ENCODE measurements around the gene HINFP. TPM values are rescaled to one million over a fixed set of nuclear protein-coding genes. Genes with fewer than 3 reads are reported as not detected.

Gene HINFP
- total RNA-seq, 4 donors from 2014 or later, result 28.1 to 67.9 (median 49.0) TPM

DNA sequence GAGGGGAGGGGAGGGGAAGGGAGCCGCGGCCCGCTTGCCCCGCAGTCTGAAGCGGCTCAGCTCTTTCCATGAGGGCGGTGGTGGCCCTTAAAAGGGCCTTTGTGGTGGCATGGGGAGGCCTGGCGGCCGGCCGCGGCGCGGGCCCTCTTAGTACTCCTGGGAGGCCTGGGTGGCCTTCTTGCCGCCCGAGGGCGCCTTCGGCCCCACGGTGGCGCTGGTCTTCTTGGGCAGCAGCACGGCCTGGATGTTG lies 26.6 kb upstream of the HINFP start:
- H3K36me3 ChIP-seq, result peaks cover 0 to 27% (median 0%) of the 10 kb centered on the region in 3 donors
- H3K27ac ChIP-seq, result peak overlapping the region; percentile 95 to 96 (median 95)
- TF ChIP-seq, protein P1, sequence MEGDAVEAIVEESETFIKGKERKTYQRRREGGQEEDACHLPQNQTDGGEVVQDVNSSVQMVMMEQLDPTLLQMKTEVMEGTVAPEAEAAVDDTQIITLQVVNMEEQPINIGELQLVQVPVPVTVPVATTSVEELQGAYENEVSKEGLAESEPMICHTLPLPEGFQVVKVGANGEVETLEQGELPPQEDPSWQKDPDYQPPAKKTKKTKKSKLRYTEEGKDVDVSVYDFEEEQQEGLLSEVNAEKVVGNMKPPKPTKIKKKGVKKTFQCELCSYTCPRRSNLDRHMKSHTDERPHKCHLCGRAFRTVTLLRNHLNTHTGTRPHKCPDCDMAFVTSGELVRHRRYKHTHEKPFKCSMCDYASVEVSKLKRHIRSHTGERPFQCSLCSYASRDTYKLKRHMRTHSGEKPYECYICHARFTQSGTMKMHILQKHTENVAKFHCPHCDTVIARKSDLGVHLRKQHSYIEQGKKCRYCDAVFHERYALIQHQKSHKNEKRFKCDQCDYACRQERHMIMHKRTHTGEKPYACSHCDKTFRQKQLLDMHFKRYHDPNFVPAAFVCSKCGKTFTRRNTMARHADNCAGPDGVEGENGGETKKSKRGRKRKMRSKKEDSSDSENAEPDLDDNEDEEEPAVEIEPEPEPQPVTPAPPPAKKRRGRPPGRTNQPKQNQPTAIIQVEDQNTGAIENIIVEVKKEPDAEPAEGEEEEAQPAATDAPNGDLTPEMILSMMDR (IDR thresholded peaks at IDR 0.05), result peak; percentile 61 to 83 (median 72)
- TF ChIP-seq POLR2A (IDR thresholded peaks at IDR 0.05), result no peak
- no peaks in the 10 kb centered on the region for H3K27me3 ChIP-seq
- peaks cover 0 to 21% (median 8%) of the 10 kb centered on the region in 4 donors for H3K4me1 ChIP-seq
- no peaks in the 10 kb centered on the region for H3K9me3 ChIP-seq
- DNase-seq, result peak; percentile 81 to 94 (median 91)
- peak overlapping the region; percentile 78 to 90 (median 84) for H3K4me3 ChIP-seq

- Histone ChIP-seq H3K27me3 (no peaks in the 10 kb centered on the region), H3K36me3 (peaks cover 0 to 27% (median 0%) of the 10 kb centered on the region in 3 donors), H3K4me3 (peak overlapping the region; percentile 78 to 90 (median 84)), H3K9me3 (no peaks in the 10 kb centered on the region), H3K27ac (peak overlapping the region; percentile 95 to 96 (median 95)), H3K4me1 (peaks cover 0 to 26% (median 9%) of the 10 kb centered on the region in 4 donors)
- DNase-seq, result peak; percentile 99
- TF ChIP-seq, protein P1 (IDR thresholded peaks at IDR 0.05), result no peak
- TF ChIP-seq POLR2A (IDR thresholded peaks at IDR 0.05), result peak; percentile 98 to 99
Measured at GRCh38 chr11:119095066-119095880, 26.1 kb upstream of the HINFP start.

- H3K36me3 ChIP-seq, result peaks cover 0 to 17% (median 0%) of the 10 kb centered on the region in 3 donors
- no peaks in the 10 kb centered on the region for H3K9me3 ChIP-seq
- H3K27ac ChIP-seq, result no peak overlapping the region
- no peak overlapping the region for H3K4me3 ChIP-seq
- TF ChIP-seq, protein P1 (IDR thresholded peaks at IDR 0.05), result no peak
- TF ChIP-seq POLR2A (IDR thresholded peaks at IDR 0.05), result no peak
- peaks cover 0 to 22% (median 9%) of the 10 kb centered on the region in 4 donors for H3K4me1 ChIP-seq
- H3K27me3 ChIP-seq, result no peaks in the 10 kb centered on the region
- no peak for DNase-seq
Measured at GRCh38 chr11:119099711-119100110, 21.7 kb upstream of the HINFP start.

GRCh38 chr11:119100246-119100970 lies 21.0 kb upstream of the HINFP start:
- H3K4me1 ChIP-seq, result peaks cover 0 to 22% (median 9%) of the 10 kb centered on the region in 4 donors
- H3K4me3 ChIP-seq, result peak overlapping the region; percentile 73 to 97 (median 82)
- peaks cover 0 to 17% (median 0%) of the 10 kb centered on the region in 3 donors for H3K36me3 ChIP-seq
- peak overlapping the region in 2 of 4 donors; percentile 15 to 88 for H3K27ac ChIP-seq
- no peaks in the 10 kb centered on the region for H3K9me3 ChIP-seq
- no peaks in the 10 kb centered on the region for H3K27me3 ChIP-seq
- DNase-seq, result peak in 1 of 3 donors; percentile 41
- TF ChIP-seq POLR2A (IDR thresholded peaks at IDR 0.05), result no peak
- TF ChIP-seq, protein P1 (IDR thresholded peaks at IDR 0.05), result peak in 3 of 6 experiments; percentile 40 to 45 (median 45)

- peaks cover 0 to 25% (median 9%) of the 10 kb centered on the region in 4 donors for H3K4me1 ChIP-seq
- peaks cover 0 to 17% (median 0%) of the 10 kb centered on the region in 3 donors for H3K36me3 ChIP-seq
- peak in 1 of 3 donors; percentile 25 for DNase-seq
- TF ChIP-seq POLR2A (IDR thresholded peaks at IDR 0.05), result peak in 1 of 2 donors; percentile 8
- TF ChIP-seq, protein P1 (IDR thresholded peaks at IDR 0.05), result peak in 3 of 6 experiments; percentile 30 to 39 (median 33)
- H3K9me3 ChIP-seq, result no peaks in the 10 kb centered on the region
- peak overlapping the region; percentile 88 to 92 (median 89) for H3K27ac ChIP-seq
- H3K27me3 ChIP-seq, result no peaks in the 10 kb centered on the region
- peak overlapping the region; percentile 73 to 97 (median 82) for H3K4me3 ChIP-seq
Measured at GRCh38 chr11:119100994-119101758, 20.2 kb upstream of the HINFP start.

Measured in Peyer's patch (tissue), 4 donors.